Measurements from ENCODE around the gene DMBT1.

Gene DMBT1

DNA sequence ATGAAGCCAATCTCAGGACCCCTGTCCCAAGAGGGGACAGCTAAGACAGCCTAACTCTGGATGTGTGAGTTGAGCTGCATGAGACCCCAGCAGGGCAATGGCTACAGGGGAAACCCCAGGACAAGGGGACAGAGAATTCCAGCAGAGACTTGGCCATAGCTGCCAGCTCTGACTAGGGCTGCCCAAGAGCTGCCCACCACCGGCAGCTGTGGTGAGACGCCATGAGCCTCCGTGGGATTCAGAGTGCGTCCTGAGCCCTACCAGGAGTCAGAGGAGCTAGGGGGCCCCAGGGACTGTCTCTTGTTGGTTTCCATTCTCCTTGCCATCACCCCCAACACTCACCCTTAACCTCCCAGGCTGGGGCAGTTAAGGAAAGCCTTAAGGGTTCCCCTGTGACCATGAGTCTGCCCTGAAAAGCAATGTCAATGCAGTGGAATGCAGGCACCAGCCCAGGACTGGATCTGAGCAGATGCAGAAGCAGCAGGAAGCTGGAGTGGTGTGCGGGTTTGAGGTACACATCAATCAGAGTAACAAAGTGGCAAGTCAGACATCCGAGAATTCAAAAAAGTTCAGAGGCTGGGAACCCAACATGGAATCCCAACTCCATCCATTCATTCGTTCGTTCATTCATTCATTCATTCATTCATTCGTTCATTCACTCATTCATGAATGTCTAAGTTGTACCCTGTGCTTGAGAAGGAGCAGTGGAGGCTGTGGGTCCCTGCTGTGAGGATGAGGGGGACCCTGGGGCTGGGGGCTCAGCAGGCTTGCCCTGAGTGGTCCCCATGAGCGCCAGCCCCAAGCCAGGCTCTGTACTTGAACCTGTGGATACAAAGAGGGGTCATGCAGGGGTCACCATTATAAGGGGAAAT is 86.2 kb downstream of the DMBT1 start:
- peak; percentile 5 for DNase-seq (ENCODE audit: low spot score)

DNA sequence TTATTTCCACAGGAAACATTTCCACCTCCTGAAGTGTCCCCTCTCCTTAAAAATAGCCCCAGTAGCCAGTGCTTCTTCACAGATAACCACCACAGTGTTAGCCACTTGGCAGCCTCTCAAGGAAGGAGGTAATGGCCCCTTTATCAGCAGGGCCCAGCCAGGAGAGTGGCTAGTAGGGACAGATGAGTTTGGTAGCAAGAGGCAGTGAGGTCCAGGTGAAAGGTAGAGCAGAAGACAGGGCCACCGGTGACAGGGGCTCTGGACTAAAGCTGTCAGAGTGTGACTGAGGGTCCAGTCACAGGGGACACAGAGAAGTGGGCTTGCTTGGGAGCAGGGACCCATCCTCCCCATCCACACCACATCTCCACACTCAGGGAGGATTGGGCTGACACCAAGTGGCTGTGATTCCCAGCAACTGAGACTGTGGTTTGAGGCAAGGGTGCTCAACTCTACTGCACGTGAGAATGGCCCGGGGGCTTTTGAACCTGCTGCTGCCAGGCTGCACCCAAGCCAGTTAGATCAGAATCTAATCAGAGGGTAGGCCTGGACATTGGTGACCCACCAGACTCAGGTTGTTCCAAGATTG is 86.9 kb downstream of the DMBT1 start:
- DNase-seq (ENCODE audit: low spot score), result no peak

DNA sequence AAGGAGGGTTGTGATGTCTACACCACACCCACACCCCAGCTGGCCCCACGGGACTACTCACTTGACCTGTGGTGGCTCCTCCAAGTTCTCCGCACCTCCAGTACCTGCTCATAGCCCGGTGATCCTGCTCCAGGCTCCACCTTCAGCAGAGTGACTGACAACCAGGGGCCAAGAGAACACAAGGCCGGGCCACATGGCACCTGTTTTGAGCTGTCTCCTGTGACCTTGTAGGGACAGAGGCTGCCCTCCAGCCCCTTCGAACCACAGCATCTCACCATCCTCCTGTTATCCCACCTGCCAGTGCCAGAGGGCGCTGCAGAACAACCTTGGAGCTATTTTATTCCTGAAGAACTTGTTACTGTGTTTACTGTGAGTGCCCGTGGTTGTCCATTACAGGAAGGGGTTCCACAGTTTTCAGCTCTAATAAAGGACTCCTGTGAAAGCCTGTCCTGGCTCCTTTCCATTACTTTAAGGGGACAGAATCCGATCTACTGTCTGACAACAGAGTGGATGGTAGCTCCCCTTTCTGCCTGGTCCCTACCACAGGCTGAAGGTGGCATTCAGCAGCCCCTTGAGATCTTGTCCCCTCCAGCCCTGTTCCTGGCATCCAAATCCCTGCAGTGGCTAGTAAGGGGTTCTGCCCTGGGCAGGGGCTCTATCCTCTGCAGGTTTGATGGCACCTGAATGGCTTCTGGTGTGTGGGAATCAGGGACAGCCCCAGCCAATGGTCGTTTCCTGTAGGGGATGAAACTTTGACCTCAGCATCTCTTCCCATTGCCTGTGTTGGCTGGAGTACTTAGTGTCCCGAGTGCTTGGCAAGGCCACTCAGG is 88.3 kb downstream of the DMBT1 start:
- peak; percentile 41 for DNase-seq (ENCODE audit: low spot score)

DNA sequence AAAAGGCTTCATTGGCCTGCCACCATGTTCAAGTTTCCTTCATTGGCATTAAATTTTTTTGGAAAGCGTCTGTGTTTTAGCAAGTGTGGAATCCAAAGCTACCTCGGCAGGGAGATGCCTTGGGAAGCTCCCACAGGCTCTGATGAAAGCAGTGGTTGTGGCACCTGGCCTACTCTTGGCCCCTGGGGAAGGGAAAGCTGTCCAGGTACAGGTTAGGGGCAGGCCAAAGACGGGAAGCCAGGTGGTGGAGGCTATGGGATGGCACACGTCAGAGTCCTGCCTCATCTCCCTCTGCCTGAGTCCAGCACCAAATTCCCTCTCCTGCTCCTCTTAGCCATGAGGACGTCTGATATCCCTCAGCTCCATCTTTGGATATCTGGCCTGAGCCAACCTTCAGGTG is 89.3 kb downstream of the DMBT1 start:
- DNase-seq (ENCODE audit: low spot score), result no peak

DNA sequence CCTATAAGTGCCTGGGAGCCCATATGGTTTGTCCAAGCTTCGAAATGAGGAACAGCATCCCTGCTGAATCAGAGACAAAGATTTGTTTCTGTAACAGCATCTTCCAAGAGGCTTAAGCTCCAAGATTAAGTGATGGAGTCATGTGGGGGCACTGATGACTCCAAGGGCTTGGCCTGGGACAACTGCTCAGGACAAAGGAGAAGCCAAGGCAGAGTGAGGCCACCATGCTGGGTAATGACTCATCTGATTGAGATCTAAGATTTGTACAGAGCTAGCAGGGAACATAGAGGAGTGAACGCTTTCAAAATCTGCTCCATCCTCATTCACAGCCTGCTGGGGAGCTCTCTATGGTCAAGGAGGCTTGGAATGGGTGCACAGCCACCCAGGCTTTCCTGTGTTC is 89.8 kb downstream of the DMBT1 start:
- DNase-seq (ENCODE audit: low spot score), result no peak

DNA sequence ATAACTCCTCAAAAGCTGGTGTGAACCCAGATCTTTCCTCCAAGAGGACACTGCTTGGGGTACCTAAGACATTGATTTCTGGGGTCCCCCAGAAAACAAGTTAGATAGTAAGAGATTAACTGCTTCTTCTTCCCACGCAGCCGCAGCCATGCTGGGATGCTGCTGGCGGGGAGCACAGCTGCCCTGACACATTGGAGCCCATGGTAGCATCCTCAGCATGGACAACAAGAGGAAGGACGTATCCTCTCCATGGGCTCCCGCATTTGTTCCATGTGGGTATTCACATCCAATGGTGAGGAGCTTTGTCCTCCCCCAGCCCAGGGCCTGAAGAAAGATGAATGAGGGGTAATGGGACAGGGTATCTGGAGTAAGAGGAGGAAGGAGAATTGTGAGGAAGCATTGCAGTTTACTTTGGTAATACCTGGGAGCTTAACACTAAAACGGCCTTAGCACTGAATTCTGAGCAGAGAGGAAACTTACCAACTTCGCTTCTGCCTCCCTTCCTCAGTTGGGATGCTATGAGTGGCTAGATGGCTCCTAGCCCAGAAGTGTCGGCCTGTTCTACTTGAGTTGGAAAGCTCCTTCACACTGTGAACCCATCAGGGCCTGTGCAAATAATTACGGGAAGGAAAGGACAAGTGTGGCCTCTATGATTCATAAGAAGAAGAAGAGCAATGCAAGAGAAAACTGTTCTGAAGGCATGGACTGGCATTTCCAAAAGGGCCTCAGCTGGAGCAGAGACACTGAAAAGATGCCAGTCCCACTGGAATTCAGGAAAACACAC is 95.2 kb downstream of the DMBT1 start:
- no peak for DNase-seq (ENCODE audit: low spot score)

DNA sequence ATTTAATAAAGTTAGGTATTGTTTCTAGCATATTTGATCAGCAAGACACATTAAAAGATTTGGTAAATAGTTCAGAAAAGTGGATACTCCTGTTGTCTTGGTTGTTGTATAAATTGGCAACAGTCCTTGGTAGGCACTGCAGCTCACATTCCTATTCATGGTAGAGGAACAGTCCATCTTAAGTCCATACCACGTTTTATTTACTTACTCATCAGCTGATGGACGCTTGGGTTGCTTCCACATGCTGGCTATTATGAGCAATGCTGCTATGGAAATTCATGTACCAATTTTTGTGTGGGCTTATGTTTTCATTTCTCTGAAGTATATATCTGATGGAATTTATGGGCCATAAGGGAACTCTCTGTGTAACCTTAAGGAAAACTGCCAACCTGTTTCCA is 95.8 kb downstream of the DMBT1 start:
- no peak for DNase-seq (ENCODE audit: low spot score)

DNA sequence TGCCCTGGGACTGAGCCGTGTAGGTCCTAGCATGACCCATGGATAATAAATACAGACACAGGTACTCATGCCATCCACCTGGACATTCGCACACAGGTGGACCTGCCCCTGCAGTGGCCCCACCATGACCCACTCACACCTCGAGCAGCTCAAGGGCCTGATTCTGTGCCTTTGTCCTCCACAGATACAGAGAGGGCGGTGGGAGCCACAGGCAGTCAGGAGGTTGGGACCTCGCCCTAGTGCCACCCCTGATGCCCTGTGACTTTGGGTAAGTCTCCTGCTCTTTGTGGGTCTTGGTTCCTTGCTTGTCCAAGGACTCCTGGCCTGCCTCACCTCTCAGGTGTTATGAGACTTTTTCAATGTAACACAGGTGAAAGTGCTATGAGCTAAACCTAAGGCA is 96.2 kb downstream of the DMBT1 start:
- DNase-seq (ENCODE audit: low spot score), result no peak

DNA sequence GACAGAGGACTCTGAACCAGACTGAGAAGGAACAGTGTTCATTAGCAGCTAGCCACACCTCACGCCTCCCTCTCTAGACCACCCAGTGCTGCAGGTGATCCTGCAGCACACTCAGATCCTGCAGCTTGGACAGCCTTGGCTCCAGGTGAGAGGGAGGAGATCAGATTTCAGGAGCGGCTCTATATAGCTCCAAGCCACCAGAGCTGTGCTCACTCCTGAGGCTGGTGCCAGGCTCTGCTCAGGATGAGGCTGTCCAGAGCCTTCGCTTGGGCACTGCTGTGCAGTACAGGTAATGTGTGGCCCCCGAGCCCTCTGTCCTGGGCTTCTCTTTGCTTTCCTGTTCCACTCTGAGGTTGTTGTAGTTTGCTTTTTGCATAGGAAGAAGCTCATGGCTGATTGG is 96.7 kb downstream of the DMBT1 start:
- no peak for DNase-seq (ENCODE audit: low spot score)

DNA sequence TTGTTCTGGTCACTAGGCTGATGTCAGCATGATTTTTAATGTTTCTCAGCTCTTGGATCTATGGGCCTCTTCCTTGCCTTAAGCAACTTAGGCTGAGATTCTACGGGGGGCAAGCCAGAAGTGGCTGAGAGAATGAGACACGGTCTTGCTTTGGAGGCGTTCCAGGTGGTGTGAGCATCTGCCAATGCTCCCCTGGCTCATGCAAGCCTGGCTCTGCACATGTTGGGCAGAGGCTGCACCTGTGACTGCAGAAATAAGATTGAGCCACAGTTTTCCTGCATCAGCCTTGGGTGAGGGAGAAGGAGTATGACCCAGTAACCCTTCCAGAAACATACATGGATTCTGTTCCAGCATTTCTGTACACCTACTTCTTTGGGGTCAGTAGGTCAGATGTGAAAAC is 97.2 kb downstream of the DMBT1 start:
- no peak for DNase-seq (ENCODE audit: low spot score)

DNA sequence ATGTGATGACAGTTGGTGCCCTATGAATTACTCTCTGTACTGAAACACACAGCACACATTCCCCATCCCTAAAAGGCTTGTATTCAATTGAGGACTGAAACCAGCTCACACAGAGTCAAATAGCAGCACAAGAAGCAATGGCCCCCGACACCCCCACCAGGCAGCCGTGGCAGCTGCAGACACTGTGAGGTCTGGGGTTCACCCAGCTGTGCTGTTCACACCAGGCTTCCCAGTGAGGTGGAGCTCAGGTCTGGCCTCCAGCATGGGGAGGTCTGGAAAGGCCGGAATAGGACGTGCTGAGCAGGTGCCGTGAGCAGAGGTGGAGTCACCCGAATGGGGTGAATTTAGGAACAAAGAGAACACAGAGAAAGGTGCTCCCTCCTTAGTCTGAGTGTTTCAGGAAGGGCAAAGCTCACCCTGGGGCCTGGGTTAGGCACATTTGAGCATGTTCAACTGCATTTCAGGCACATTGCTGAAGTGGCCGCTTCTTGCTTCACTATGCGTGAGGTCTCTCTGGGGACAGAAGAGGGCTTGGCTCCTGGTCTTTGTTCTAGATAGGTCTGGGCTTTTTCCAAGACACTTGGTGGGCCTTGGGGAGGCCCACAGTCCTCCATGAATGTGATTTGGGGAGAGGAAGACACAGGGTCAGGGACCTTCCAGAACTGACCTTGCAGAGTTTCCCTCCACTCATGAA is 97.9 kb downstream of the DMBT1 start:
- DNase-seq (ENCODE audit: low spot score), result no peak

DNA sequence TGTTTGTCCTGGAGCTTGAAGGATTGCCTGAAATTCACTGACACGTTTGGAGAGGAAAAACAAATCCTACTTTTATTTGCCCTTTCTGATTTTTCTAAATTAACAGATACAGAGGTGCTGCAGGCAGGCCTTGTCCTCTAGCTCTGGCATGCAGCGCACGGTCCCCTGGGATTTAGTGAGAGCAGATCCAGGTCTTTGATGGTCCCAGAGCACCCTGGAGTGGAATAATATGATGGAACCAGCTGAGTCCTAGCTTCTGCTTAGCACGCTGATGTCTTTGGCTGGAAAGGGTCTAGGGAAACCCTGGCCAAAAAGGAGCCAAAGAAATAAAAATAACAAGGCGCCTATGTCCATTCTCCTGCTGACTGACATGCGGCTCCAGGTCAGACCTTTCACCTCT is 98.6 kb downstream of the DMBT1 start:
- no peak for DNase-seq (ENCODE audit: low spot score)

DNA sequence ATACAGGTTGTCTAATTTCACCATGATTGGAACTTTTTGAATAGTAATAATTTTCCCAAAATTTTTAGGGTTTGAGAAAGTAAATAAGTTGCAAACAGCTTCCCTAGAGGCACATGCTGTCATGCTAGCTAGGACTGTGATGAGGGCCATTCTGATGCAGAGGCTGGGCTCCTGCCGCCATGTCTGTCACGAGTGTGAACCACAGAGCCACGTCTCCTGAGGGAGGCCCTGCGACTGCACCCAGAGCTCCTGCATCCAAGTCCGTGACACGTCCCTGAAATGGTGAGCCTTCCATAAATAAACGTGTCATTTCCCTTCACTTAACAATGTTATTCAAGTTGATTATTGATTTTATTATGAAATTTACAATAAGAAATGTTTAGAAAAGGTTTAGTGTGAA is 99.1 kb downstream of the DMBT1 start:
- DNase-seq (ENCODE audit: low spot score), result no peak

DNA sequence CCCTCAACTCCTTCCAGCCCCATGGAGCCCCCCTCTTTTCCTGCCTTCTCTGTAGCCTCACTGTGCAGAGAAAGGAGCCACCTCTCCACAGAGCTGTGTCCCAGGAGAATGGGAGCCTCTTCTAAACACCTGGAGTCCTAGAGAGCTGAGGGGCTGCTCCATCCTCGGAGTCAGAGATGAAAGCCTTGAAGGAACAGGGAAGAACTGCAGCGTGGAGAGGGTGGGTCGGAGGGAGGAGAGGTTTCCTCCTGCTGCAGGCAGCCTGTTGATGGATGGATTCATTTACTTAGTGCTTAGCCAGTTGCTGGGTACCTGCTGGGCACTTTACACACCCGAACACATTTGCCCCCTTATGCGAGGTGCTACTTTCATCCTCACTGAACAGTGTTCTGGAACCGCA is 100.1 kb downstream of the DMBT1 start:
- no peak for DNase-seq (ENCODE audit: low spot score)

DNA sequence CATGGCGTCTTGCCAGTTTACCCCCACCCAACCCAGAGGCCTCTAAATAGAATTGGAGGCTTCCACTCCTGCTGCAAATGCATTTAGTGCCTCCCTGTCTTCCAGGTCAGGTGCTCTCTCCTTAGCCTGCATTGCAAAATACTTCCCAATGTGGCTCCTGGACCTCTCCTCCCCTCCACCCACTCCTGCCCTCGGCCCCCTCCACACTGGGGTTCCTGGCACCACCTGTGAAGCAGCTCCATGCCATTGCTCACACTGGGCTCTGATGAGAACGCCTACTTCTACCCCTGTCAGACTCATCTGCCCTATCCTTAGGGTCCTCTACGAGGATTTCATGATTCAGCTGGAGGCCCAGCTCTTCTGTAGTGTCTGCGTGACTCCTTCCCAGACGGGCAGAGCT is 101.7 kb downstream of the DMBT1 start:
- no peak for DNase-seq (ENCODE audit: low spot score)

DNA sequence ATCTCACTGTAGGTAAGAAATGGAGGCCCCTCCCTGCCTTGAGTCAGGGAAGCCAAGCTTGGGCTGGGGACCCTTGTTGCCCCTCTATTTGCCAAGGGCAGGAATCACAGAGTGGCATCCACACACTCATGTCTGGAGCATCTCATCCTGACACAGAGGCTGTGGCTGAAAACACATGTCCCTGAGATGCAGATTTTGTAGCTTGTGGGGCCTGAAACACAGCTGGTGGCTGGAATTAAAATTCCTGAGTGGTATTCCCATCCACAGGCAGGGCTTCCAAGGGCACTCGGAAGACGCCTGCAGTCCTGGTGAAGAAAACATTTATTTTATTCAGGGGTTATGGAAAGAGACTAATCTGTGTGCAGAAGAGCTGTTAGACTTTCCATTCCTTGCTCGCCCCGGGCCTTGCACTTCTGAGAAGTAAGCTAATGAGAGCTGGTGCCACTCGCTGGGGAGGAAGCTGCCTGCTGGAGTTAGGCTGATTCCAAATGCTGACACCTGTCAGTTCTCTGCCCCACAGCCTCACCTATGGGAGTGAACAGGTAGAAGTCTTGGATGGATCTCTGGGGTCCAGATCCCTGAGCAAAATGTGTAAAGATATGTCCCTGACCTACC is 103.1 kb downstream of the DMBT1 start:
- DNase-seq (ENCODE audit: low spot score), result no peak

DNA sequence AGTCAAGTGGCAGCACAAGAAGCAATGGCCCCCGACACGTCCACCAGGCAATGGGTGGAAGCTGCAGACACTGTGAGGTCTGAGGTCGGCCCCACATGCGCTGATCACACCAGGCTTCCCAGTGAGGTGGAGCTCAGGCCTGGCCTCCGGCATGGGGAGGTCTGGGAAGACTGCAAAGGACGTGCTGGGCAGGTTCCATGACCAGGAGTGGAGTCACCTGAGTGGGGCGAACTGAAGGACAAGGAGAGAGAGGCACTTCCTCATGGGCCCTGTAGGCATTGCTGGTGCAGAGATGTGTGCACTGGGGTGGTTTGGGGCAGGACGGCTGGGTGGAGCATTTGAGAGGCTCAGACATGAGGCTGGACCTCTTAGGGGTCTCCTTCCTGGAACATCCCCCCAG is 103.9 kb downstream of the DMBT1 start:
- DNase-seq (ENCODE audit: low spot score), result no peak

DNA sequence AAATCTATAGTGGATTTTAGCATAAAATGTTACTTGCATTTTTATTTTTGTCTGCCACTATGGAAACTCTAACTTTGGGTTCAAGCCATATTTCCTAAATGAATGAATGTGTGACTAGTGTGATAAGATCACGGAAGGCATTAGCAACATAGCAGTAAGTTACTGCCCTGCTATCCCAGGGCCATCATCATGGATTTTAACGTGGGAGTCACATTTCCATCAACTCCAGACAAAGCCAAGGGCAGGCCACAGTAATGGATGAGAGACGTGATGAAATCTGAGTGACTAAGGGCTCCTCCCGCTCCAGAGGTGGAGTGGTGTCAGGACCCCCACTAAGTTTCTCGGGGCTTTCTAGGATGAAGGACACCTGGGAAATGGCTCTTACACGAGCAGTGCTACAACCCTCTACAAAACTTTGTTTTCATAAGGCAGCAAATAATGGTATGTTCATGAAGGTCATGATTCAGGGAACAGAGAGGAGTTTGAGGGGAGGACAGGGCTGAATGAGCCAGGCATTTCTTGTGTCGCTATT is 104.8 kb downstream of the DMBT1 start:
- DNase-seq (ENCODE audit: low spot score), result no peak

DNA sequence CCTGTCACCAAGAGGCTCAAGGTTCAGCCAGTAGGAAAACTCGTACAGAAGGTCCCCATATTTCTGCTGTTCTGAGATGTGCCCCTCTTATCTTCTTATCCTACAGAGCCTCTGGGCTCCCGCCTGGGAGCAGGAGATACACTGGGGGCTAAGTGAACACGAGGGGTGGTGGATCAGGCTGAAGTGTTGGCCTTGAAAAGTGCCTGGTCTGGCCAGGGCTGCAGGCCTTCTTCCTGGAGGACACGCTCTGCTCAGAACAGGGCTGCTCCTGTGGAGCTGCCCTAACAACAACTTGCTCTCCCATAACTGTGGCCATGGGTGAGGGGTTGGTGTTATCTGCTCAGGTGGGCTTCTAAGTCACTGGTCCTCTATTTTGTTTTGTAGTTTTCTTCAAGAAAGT is 105.4 kb downstream of the DMBT1 start:
- no peak for DNase-seq (ENCODE audit: low spot score)

DNA sequence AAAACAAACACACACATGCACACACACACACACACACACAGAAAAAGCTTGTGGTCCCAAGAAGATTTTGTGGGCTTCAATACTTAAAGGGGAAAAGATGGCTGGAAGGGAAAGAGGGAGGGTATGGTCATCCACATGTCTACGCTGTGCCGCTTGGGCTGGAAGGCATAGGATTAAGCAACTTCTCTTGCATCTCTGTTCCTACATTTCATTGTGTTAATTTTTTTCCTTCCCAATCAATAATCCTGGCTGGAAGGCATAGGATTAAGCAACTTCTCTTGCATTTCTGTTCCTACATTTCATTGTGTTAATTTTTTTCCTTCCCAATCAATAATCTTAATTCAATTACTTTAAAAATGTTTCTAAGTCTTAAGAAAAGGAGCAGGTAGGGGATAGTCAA is 108.5 kb downstream of the DMBT1 start:
- no peak for DNase-seq (ENCODE audit: low spot score)

DNA sequence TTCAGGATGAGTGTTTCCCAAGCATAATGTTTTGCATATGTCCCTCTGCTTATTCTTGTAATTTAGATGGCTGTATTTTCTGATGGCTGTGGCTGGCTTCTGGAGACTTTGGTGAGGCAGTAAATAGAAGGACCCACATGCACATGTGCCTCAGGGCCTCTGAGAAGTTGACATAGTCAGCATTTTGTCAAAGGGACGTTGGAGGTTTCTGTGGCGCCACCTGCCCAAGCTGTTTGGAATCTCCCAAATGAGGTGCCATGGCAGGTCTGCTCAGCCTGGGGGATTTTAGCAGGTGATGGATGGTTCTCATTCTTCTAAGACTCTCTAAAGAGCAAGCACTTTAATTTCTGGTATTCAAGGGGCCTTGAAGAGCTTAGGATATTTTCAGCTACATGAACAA is 109.3 kb downstream of the DMBT1 start:
- no peak for DNase-seq (ENCODE audit: low spot score)

Data from AG08395 (cell line).